ENCODE results near the gene TUBA4A. TPM values are rescaled to one million over a fixed set of nuclear protein-coding genes. Genes with fewer than 3 reads are reported as not detected.

Gene TUBA4A
- polyA plus RNA-seq, 1 experiment: 22.4 TPM

- DNase-seq (ENCODE audit: low read depth, low spot score): no peak
- CTCF ChIA-PET: interaction anchor here (1.1 kb wide), 1 partner anchor 23 kb away, joined by 4 read pairs; no protein-coding TSS in a partner anchor
Measured at GRCh38 chr2:219272356-219272755, 18.6 kb upstream of the TUBA4A start.

GRCh38 chr2:219271021-219271420, 17.3 kb upstream of the TUBA4A start:
- no peak for TF ChIP-seq CTCF (IDR thresholded peaks at IDR 0.05; ENCODE audit: low read depth, low read length)
- Histone ChIP-seq H3K27ac (ENCODE audit: low read depth, low read length) (no peak overlapping the region), H3K9me3 (ENCODE audit: control insufficient read depth, insufficient read depth, low read length) (no peaks in the 10 kb centered on the region), H3K27me3 (ENCODE audit: control insufficient read depth, insufficient read depth, low read length) (peaks cover 14% of the 10 kb centered on the region), H3K4me3 (ENCODE audit: low read depth, low read length) (no peak overlapping the region)
- ChIA-PET POLR2A (no interaction called here), CTCF (interaction anchor here (1.9 kb wide), 1 partner anchor 24 kb away, joined by 6 read pairs; no protein-coding TSS in a partner anchor)
- DNase-seq (ENCODE audit: low read depth, low spot score): no peak

More at GRCh38 chr2:219272356-219272755, 18.6 kb upstream of the TUBA4A start:
- H3K4me3 ChIP-seq (ENCODE audit: low read depth, low read length): no peak overlapping the region
- peaks cover 6% of the 10 kb centered on the region for H3K27me3 ChIP-seq (ENCODE audit: control insufficient read depth, insufficient read depth, low read length)
- no peaks in the 10 kb centered on the region for H3K9me3 ChIP-seq (ENCODE audit: control insufficient read depth, insufficient read depth, low read length)
- no peak overlapping the region for H3K27ac ChIP-seq (ENCODE audit: low read depth, low read length)
- POLR2A ChIA-PET: no interaction called here
- no peak for TF ChIP-seq CTCF (IDR thresholded peaks at IDR 0.05; ENCODE audit: low read depth, low read length)

GRCh38 chr2:219270055-219270372, 16.3 kb upstream of the TUBA4A start:
- Histone ChIP-seq H3K4me3 (ENCODE audit: low read depth, low read length) (no peak overlapping the region), H3K27ac (ENCODE audit: low read depth, low read length) (no peak overlapping the region), H3K9me3 (ENCODE audit: control insufficient read depth, insufficient read depth, low read length) (no peaks in the 10 kb centered on the region), H3K27me3 (ENCODE audit: control insufficient read depth, insufficient read depth, low read length) (peaks cover 15% of the 10 kb centered on the region)
- no peak for TF ChIP-seq CTCF (IDR thresholded peaks at IDR 0.05; ENCODE audit: low read depth, low read length)
- ChIA-PET CTCF (interaction anchor here (1.9 kb wide), 1 partner anchor 25 kb away, joined by 6 read pairs; no protein-coding TSS in a partner anchor), POLR2A (no interaction called here)
- DNase-seq (ENCODE audit: low read depth, low spot score): no peak

GRCh38 chr2:219269362-219270054, 15.8 kb upstream of the TUBA4A start:
- ChIA-PET POLR2A (no interaction called here), CTCF (interaction anchor here (1.9 kb wide), 1 partner anchor 25 kb away, joined by 6 read pairs; no protein-coding TSS in a partner anchor)
- Histone ChIP-seq H3K9me3 (ENCODE audit: control insufficient read depth, insufficient read depth, low read length) (no peaks in the 10 kb centered on the region), H3K27me3 (ENCODE audit: control insufficient read depth, insufficient read depth, low read length) (peaks cover 19% of the 10 kb centered on the region), H3K4me3 (ENCODE audit: low read depth, low read length) (no peak overlapping the region), H3K27ac (ENCODE audit: low read depth, low read length) (no peak overlapping the region)
- no peak for TF ChIP-seq CTCF (IDR thresholded peaks at IDR 0.05; ENCODE audit: low read depth, low read length)
- DNase-seq (ENCODE audit: low read depth, low spot score): no peak

GRCh38 chr2:219268294-219268693, 14.6 kb upstream of the TUBA4A start:
- DNase-seq (ENCODE audit: low read depth, low spot score): no peak
- H3K9me3 ChIP-seq (ENCODE audit: control insufficient read depth, insufficient read depth, low read length): no peaks in the 10 kb centered on the region
- no peak overlapping the region for H3K4me3 ChIP-seq (ENCODE audit: low read depth, low read length)
- TF ChIP-seq CTCF (IDR thresholded peaks at IDR 0.05; ENCODE audit: low read depth, low read length): no peak
- CTCF ChIA-PET: no interaction called here
- POLR2A ChIA-PET: no interaction called here
- no peak overlapping the region for H3K27ac ChIP-seq (ENCODE audit: low read depth, low read length)
- peaks cover 20% of the 10 kb centered on the region for H3K27me3 ChIP-seq (ENCODE audit: control insufficient read depth, insufficient read depth, low read length)
